ENCODE results near the gene PLPPR1. TPM values are rescaled to one million over a fixed set of nuclear protein-coding genes. Genes with fewer than 3 reads are reported as not detected.

PLPPR1 gene
- total and polyA plus RNA-seq, 2 of the 4 experiments (the other 2 are of a cell fraction): not detected

GRCh38 chr9:101299901-101300300, 271.4 kb downstream of the PLPPR1 start:
- Histone ChIP-seq H3K56ac (ENCODE audit: extremely low read depth, insufficient read depth, low read length) (no peak overlapping the region), H3K27me3 (ENCODE audit: control insufficient read depth, insufficient read depth, low read length) (no peaks in the 10 kb centered on the region), H3K23ac (ENCODE audit: low read depth, low read length) (no peak overlapping the region), H2BK20ac (ENCODE audit: low read depth, low read length) (no peak overlapping the region), H3K4me3 (ENCODE audit: insufficient read depth, low read depth, low read length) (no peak overlapping the region), H2AK9ac (replicated peaks; ENCODE audit: low read depth, low read length, poor library complexity) (no peak overlapping the region), H4K5ac (ENCODE audit: low read depth, low read length) (no peak overlapping the region), H2AFZ (replicated peaks; ENCODE audit: low read length, poor library complexity) (no peak overlapping the region), H3K9me3 (ENCODE audit: control insufficient read depth, insufficient read depth, low read length) (no peaks in the 10 kb centered on the region), H3K9ac (ENCODE audit: low read depth, low read length) (no peak overlapping the region), H4K8ac (ENCODE audit: low read depth in 2 of 2, low read length in 2 of 2) (no peak overlapping the region), H3K9me1 (ENCODE audit: insufficient read depth, low read length) (no peaks in the 10 kb centered on the region), H4K91ac (ENCODE audit: insufficient read depth, low read depth, low read length) (no peak overlapping the region), H4K20me1 (ENCODE audit: insufficient read depth, low read length) (no peaks in the 10 kb centered on the region), H2BK5ac (ENCODE audit: low read depth, low read length, poor library complexity, severe bottlenecking) (no peak overlapping the region), H3K14ac (replicated peaks; ENCODE audit: low read depth, low read length) (no peak overlapping the region), H3K4me2 (ENCODE audit: low read depth, low read length) (no peak overlapping the region), H2BK15ac (ENCODE audit: low read depth, low read length) (no peak overlapping the region), H3K4ac (ENCODE audit: low read depth, low read length) (no peak overlapping the region), H3K18ac (ENCODE audit: low read depth, low read length) (no peak overlapping the region), H3K4me1 (ENCODE audit: control insufficient read depth, insufficient read depth, low read length) (no peaks in the 10 kb centered on the region), H3K79me1 (ENCODE audit: low read depth in 1 of 2, low read length in 2 of 2) (no peaks in the 10 kb centered on the region), H2AK5ac (ENCODE audit: low read depth, low read length) (no peak overlapping the region), H2BK120ac (ENCODE audit: low read depth, low read length) (no peak overlapping the region), H3K27ac (ENCODE audit: insufficient read depth, low read length) (no peak overlapping the region), H3K36me3 (ENCODE audit: control insufficient read depth, insufficient read depth, low read length) (no peaks in the 10 kb centered on the region)
- no peak for TF ChIP-seq ELK1 (IDR thresholded peaks at IDR 0.05; ENCODE audit: borderline replicate concordance, low read depth, low read length)
- TF ChIP-seq POLR2A (IDR thresholded peaks at IDR 0.05; ENCODE audit: low read depth, low read length): no peak
- TF ChIP-seq MAFK (IDR thresholded peaks at IDR 0.05; ENCODE audit: low read depth, low read length): 0 out of 2 replicates have a peak, but pooled peaks have one; percentile 7
- TF ChIP-seq USF2 (IDR thresholded peaks at IDR 0.05; ENCODE audit: low read depth, low read length): no peak
- BruUV-seq (replicated peaks): no TSS peak
- DNase-seq (no peak), ATAC-seq (ENCODE audit: low read depth) (no peak)
- ChIA-PET CTCF (interaction anchor here (0.7 kb wide), 1 partner anchor 10 kb away, joined by 3 read pairs; no protein-coding TSS in a partner anchor), POLR2A (ENCODE audit: unreplicated experiment) (no interaction called here)
- in situ Hi-C loops (cut with MboI; ENCODE audit: low sequenced_read_pairs) (loop anchor here (10.0 kb wide), 1 partner anchor 585 kb away; no protein-coding TSS in a partner anchor), intact Hi-C loops (cut with micrococcal nuclease) (no loop called here), dilution Hi-C loops (cut with HindIII; ENCODE audit: low sequenced_read_pairs, unreplicated experiment) (no loop called here)
